Measurements from ENCODE around the gene WDFY3.
"Not testable (repeated sequence)": the region's sequence is repeated elsewhere in the genome, so short reads cannot be mapped to it uniquely, and the experiment has no call there.

The WDFY3 gene

DNA sequence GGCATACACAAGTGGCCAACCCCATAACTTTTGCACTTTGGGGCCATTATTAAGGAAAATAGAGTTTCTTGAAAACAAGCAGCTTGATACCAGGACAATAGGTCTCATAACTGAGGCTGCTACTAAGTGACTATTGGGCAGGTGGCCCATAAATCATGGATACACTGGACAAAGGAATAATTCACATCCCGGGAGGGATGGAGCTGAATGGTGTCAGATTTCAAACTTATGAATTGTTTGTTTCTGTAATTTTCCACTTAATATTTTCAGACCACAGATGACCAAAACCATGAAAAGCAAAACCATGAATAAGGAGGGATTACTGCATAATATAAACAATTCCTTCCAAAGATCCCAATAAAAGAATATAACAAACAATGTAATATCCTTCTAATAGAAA lies 114.4 kb downstream of the WDFY3 start:
- peak; percentile 27 for DNase-seq (ENCODE audit: low read depth)

DNA sequence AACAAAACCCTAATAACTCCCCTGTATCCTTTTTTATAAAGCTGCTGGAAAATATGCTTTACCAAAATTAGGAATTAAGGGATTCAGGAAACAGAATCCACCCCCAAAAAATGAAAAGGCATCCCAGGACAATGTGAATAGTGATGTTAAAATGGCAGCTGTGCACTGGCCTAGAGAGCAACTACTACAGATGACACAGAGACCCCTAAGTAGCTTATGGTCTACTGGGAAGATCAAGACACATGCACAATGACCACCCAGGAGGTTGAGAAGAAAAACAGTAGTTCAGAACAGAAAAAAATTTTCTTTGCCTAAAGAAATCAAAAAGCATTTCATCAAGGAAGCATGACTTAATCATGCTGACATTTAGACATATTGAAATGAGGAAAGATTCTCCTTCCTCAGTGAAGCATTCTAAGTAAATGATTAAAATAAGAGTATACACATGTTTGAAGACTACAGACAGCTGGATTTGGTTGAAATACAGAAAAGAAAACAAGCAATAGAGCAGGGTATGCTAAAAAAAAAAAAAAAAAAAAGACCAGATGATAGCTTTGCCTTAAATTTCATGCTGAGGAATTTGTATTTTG lies 117.3 kb downstream of the WDFY3 start:
- DNase-seq (ENCODE audit: low read depth), result peak; percentile 53

GRCh38 chr4:84848432-84848831 lies 118.1 kb downstream of the WDFY3 start:
- DNase-seq (ENCODE audit: low read depth), result no peak

- DNase-seq (ENCODE audit: low read depth), result peak; percentile 51
These were observed 118.5 kb downstream of the WDFY3 start for GRCh38 chr4:84847978-84848377.

DNA sequence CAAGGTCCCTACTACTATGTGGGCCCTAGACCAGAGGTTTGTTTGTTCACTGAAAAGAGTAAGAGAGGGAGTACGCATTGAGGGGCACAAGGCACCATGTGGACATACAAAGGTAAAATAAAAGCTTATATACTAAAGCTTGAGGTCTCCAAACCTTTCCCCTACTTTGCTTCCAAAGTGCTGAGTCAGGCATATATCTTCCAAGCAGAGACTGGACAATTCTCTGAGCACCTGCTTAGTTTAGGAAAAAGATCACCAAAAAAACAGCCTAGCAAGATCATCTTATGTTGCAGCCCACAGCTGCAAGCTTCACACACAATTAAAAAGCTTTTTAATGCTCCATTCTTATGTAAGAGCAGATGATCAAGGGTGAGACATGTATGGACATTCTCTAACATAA lies 119.5 kb downstream of the WDFY3 start:
- DNase-seq (ENCODE audit: low read depth), result no peak

DNA sequence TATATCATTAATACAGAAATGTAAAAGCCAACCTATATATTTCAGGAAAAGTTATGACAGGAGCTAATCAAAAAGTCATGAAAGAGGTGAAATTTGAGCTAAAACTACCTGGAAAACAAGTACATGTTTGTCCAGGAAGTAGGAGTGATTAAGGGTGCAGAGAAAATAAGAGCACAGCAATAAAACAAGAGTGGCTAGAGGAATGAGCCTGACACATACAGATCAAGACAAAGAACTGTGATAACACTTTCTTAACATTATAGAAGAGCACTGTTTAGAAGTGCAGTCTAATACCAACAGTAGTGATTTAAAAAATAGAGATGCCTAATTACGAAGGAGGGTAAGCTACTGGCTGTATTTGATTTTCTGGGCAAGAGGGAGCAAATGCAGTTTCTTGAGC lies 125.1 kb downstream of the WDFY3 start:
- no peak for DNase-seq (ENCODE audit: low read depth)

DNA sequence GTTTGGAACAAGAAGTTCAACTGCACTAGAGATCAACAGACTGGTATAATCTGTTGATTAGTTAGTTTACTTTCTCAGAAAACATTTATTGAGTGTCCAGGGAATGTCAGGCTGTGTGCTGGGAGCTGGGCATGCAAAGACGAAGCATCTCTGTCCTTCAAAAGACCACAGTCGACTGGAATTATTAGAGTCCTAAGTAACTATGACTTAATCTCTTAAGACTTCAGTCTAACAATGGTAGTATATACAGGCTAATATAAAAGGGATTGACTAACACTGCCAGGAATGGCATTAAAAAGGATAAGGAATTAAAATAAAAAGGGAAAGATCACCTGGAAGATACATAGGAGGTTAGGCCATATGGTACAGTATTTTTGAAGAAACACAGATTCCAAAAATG lies 128.7 kb downstream of the WDFY3 start:
- DNase-seq (ENCODE audit: low read depth), result no peak

GRCh38 chr4:84829633-84830032 lies 136.9 kb downstream of the WDFY3 start:
- not testable (repeated sequence) for DNase-seq (ENCODE audit: low read depth)

GRCh38 chr4:84826681-84827080 lies 139.8 kb downstream of the WDFY3 start:
- DNase-seq (ENCODE audit: low read depth), result no peak

DNA sequence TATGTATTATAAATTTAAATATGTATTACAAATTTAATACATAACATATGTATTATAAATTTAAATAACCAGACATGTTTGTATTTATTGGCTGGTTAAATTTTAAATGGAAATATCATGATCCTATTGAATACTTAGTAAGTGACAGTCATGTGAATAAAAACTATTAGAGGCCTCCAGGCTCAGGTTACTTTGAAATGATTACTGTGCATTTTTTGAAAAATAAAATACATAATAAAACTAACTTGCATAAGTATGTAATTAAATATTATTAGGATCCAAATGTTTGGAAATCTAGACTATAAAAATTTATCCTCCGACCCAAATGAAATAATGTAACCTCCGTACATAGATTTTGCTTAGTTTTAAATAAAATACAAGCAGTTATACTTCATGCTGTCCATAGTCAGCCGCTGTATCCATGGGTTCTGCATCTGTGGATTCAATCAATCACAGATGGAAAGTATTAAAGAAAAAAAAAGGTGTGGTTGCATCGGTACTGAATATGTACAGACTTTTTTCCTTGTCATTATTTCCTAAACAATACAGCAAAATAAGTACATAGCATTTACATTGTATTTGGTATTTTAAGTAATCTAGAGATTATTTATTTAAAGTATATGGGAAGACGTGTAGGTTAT lies 140.7 kb downstream of the WDFY3 start:
- no peak for DNase-seq (ENCODE audit: low read depth)

DNA sequence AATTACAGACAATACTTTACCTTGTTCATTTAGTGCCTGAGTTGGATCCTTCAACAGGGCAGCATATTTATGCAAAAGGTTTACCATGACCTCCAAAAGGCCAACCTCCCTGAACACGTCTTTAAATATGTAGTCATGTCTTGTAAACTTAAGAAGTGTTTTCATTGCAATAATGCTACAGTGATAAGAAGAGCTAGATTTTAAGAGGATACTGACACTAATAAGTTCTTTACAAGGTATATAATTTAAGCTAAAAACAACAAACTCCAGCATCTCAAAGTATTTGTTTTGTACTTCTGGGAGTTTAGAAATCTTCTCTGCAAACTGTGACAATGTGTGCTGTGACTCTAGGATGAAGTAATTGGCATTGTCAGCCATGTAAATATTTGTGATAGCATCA lies 145.4 kb downstream of the WDFY3 start:
- DNase-seq (ENCODE audit: low read depth), result peak; percentile 1

DNA sequence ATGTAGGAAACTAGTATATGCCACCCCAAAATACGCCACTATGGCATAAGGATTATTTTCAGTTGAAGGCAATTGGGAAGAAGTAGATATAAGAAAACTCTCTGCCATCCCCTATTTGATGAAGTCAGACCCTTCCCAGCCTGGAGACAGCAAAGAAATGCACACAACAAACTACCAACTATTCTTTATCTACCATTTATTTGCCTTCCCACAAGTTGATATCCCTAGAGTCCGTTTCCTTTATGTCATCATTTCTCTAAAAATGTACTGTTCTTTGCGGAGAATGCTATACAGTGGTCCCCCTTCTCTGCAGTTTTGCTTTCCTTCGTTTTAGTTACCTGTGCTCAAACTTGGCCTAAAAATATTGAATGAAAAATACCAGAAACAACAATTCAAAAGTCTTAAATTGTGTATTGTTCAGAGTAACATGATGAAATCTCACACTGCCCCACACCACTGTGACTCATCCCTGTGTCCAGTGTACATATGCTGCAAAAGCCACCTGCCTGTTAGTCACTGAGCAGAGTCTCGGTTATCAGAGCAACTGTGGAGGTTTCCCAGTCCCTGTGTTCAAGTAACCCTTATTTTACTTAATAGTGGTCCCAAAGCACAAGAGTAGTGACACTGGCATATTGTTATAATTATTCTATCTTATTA lies 152.3 kb downstream of the WDFY3 start:
- peak; percentile 66 for DNase-seq (ENCODE audit: low read depth)

- no peak for DNase-seq (ENCODE audit: low read depth)
These were observed 156.5 kb downstream of the WDFY3 start for GRCh38 chr4:84809946-84810345.

GRCh38 chr4:84808332-84808731 lies 158.2 kb downstream of the WDFY3 start:
- no peak for DNase-seq (ENCODE audit: low read depth)

DNA sequence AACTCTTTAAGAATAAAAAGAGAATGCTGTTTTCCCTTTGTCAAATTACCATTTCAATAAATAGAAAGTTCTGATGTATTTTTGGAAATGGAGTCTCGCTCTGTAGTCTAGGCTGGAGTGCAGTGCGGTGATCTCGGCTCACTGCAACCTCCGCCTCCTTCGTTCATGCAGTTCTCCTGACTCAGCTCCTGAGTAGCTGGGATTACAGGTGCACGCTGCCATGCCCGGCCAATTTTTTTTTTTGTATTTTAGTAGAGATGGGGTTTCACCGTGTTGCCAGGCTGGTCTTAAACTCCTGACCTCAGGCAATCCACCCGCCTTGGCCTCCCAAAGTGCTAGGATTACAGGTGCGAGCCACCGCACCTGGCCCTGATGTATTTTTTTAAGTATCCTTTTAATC lies 159.9 kb downstream of the WDFY3 start:
- DNase-seq (ENCODE audit: low read depth), result not testable (repeated sequence)

DNA sequence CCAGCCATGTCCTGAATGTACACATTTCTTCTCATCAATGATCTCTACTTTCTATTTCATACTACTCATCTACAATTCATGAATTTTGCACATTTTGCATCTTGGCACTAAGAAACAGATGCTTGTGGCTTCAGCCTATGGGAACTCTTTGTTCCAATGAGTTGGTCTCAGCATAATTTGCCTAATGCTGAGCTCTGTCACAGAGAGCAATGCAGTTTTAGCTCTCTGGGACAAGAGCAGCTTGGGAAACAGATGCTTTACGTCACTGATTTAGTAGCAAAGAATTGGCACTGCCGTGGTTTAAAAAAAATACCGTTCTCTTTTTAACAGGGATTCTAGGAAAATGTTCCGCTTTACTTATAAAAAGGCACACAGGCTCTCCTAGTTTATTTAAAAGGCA lies 162.4 kb downstream of the WDFY3 start:
- DNase-seq (ENCODE audit: low read depth), result peak; percentile 57

GRCh38 chr4:84803720-84804119 lies 162.8 kb downstream of the WDFY3 start:
- DNase-seq (ENCODE audit: low read depth), result no peak

DNA sequence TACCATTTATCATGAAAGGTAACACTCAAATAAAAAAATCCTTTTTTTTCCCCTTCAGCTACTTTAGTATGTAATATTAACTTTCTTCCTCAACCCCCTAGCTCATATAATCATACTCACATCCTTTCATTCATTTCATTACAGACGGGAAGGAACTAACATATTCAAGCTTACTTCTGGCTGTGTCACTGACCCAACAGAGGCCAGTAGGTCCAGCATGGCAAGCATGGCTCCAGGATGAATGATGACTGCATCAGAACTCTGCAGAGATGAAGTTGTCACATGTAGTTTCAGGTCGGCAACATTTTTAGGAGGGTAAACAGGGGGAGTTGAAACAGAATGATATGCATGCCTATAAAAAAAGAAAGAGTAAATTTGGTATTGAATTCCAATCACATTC lies 163.4 kb downstream of the WDFY3 start:
- DNase-seq (ENCODE audit: low read depth), result no peak

DNA sequence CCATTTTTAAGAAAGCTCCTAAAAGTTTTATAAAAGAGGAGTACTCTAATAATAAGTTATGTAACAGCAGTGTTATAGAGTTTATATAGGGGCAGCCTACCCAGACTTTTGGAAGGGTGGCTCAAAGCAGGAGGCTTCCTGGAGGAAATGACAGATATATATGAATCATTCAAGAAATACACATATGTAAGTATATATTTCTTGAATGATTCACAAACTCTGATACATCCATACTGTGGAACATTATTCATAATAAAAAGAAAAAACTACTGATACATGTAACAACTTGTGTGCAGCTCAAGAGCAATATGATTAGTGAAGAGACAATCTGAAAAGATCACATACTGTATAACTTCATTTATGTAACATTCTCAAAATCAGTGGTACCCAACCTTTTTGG lies 166.2 kb downstream of the WDFY3 start:
- DNase-seq (ENCODE audit: low read depth), result no peak

GRCh38 chr4:84799318-84799717 lies 167.2 kb downstream of the WDFY3 start:
- DNase-seq (ENCODE audit: low read depth), result no peak

GRCh38 chr4:84796394-84796793 lies 170.1 kb downstream of the WDFY3 start:
- no peak for DNase-seq (ENCODE audit: low read depth)

- peak; percentile 32 for DNase-seq (ENCODE audit: low read depth)
These were observed 173.9 kb downstream of the WDFY3 start for GRCh38 chr4:84792366-84793301.

Measured in fibroblast of gingiva (primary cell).